ENCODE measurements around the gene LRMDA.

Gene LRMDA

DNA sequence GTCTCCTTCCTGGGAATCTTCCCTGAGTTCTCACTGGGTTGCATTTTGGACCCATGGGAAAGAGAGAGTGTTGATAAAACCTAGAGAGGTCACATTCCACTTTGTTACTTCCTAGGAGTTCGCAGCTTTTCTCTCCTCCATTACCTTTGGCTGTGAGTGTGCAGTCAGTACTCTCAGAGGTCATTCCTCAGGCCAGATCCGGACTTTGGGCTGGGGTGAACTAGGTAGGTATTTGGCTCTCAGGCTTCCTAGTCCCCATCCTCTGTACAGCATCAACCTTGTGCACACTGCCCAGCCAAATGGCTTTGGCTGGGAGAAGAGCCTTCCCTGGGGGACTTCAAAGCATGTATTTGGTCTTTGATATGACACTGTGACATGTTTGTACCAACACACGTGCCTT, 508.1 kb downstream of the LRMDA start:
- DNase-seq = no peak

GRCh38 chr10:75940742-75941141, 509.3 kb downstream of the LRMDA start:
- DNase-seq = no peak

GRCh38 chr10:75941223-75941801, 509.9 kb downstream of the LRMDA start:
- no peak for DNase-seq

- no peak for DNase-seq
Measured at GRCh38 chr10:75944061-75944460, 512.6 kb downstream of the LRMDA start.

DNA sequence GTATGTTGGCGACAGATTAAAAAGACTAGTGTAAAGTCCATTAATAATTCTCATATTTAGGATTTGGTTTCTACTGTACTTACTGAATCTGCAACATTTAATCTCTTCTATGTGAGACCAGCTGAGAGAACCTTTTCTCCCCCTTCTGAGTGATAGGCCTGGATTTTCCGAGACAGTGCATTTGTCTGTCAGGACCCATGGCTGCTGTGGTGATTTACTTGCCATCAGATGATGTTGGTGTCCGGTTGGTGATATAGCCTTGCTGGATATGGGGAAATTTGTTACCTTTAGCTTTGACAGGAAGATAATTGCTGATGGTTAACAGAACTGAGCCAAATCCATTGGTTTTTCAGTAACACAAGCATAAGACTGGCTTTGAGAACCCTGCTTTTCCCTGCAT, 517.2 kb downstream of the LRMDA start:
- DNase-seq = no peak

DNA sequence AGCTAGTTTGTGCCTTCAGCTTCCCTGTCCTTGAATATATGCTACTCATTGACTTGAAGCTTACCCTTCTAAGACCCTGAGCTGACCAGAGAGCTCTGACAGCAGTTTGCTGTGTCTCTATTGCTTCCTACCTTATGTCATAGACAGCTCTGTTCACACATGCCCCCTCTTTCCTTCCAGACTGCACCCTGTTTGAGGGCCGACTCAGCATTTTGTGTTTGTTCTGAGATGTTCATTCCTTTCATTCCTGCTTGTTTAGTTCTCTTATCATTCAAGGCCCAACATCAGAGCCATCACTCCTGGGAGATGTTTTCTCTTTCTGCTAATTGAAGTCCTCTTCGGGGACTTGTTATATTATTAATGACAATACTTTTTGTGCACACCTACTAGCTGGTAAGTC, 518.9 kb downstream of the LRMDA start:
- DNase-seq = no peak

GRCh38 chr10:75950997-75951589, 519.7 kb downstream of the LRMDA start:
- no peak for DNase-seq

- no peak for DNase-seq
Measured at GRCh38 chr10:75951627-75952026, 520.2 kb downstream of the LRMDA start.

DNA sequence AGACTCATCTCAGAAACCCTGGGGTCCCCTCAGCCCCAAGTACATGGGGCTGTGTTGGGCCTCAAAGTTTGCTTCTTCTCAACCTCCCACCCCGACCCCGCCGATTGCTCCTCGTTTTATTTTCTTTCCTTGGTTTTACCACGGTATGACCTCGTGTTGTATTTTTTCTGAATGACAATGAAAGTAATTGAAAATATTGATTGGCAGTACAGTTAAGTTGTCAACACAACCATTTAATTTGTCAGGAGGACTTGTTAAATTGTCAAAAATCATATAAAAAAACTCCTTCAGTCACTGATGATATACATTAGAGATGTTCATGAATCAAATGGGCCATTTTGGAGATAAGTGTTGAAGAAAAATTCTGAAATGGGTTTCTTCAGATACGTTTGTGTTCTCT, 520.7 kb downstream of the LRMDA start:
- DNase-seq = no peak

- DNase-seq = no peak
Measured at GRCh38 chr10:75954486-75954885, 523.1 kb downstream of the LRMDA start.

DNA sequence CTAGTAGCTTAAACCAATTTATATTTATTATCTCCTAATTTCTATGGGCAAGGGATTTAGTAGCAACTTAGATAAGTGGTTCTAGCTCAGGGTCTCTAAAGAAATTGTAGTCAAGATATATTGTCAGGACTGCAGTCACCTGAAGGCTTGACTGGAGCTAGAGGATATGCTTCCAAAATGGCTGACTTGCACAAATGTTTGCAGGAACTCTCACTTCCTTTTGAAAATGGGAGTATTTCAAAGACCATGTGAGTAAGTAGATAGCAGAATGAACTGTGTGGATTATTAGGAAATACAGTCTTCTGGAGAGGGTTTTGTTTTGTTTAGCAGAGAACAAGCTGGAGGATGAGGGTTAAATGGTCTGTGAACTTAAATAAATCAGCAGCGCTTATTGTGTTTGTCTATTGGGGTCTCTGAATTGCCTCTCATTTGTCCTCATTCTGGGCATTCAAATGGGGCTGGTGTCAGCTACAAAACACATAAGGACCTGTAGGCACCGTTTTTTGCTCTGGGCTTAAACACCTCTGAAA, 524.6 kb downstream of the LRMDA start:
- no peak for DNase-seq

DNA sequence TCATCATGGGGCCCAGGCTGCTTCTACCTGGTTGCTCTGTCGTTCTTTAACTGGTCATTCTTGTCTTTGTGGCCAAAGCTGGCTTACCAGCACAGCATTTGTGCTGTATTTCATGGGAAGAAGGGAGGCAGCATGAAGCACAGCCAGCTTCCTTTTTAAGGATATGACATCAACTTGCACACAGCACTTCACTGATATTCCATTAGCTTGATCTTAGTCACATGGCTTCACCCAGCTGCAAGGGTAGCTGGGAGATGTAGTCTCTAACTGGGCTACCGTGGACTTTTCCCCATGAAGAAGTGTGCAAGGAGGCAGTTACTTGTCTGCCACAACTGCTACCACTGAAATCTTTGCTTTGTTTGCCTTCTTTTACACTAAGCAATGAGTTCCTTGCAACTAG, 525.2 kb downstream of the LRMDA start:
- no peak for DNase-seq

GRCh38 chr10:75957314-75958120, 526.1 kb downstream of the LRMDA start:
- DNase-seq = no peak

DNA sequence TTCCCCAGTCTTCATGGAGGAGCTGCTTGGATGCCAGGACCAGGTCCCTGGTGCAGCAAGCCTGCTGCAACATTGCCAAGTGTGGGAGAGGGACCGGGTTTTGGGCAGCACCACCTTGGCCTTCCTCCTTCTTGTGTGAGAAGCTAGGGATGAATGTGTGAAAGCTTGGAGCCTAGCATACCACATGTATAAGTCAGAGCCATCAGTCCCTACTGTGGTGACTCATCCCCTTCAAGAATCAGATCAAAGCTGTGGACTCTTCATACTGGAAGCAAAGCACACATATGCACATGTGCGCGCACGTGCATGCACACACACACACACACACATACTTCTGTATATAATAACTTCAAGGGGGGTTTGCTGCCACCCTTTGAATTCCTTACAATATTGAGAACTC, 527.8 kb downstream of the LRMDA start:
- no peak for DNase-seq

DNA sequence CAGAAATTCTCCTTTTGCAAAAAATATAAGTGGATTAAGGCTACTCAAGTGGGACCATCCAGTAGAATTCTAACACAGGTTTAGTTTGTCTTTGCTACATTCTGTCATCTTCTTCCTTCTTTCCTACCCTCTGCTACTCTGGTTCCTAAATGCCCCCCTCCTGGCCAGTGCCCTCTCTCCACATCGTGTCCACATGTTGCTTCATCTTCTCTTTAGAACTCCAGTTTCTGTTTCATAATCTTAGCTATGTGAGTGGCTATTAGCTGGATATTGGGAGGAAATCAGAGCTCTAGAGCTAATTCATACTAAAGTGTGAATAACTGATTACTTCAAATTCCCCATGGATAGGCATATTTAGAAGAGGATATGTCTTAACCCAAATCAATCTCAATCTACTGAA, 528.5 kb downstream of the LRMDA start:
- no peak for DNase-seq

DNA sequence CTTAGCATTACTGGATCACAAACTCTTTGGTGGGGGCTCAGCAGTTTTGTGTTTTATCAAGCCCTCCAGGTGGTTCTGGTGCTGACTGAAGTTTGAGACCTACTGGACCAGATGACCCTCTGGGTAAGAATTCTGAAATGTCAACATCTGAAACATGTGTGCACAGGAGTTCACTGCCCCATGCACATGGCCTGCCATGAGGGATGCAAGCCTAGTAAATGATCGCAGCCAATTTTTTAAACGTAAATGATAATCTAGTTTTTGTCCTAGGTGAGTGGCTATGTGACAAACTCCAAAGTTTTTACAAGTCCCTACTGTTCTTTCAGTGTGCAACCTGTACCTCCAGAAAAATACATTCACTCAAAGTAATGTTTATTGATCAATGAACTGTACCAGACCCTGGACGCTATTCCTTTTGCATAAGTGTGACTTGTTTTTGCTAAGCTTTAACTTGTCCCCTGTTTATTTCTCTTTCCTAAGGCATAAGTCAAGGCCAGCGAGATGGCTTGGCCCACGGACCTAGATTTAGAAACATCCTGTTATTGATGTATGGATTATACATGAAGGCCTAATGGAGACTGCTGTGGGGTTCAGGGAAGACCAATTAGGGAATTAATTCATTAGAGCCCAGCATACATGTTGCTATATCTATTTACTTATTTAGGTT, 531.1 kb downstream of the LRMDA start:
- DNase-seq = no peak

- no peak for DNase-seq
Measured at GRCh38 chr10:75967491-75967890, 536.1 kb downstream of the LRMDA start.

- no peak for DNase-seq
Measured at GRCh38 chr10:75969031-75969430, 537.6 kb downstream of the LRMDA start.

- no peak for DNase-seq
Measured at GRCh38 chr10:75971402-75972211, 540.2 kb downstream of the LRMDA start.

GRCh38 chr10:75972491-75973276, 541.3 kb downstream of the LRMDA start:
- no peak for DNase-seq

GRCh38 chr10:75974080-75974479, 542.7 kb downstream of the LRMDA start:
- no peak for DNase-seq

DNA sequence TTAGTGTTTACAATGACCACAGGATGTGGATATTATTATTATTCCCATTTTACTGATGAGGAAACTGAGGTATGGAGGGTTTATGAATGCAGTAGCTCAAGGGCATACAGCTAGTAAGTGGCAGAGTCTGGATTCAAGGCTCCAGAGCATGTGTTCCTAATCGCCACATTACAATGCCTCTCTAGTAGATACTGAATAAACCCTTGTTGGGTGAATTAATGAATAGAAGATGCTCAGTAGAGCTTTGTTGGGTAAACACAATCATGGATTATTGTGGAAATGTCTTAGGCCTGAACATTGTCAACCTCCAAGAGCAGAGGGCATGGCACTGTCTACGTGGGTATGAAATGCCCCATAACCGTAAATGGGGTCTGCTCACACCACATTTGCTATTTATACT, 545.3 kb downstream of the LRMDA start:
- DNase-seq = no peak

Measured in activated CD4-positive, CD25-positive, alpha-beta regulatory T cell treated with anti-CD3 and anti-CD28 coated beads, Interleukin-2, amount 50 U/mL, for 72 hours (primary cell).